HFF-Myc (cell line): ENCODE data around the gene STK35.

ENCODE experiments used
- DNase-seq: peaks from one replicate; pipeline ENCODE4 v3.0.0-alpha.2; 2011; ENCODE audit warnings: low read depth; ENCODE audit errors: extremely low read depth
- H3K4me3 ChIP-seq: replicated peaks from 2 replicates; pipeline ENCODE4 v1.5.1; 2011; ENCODE audit warnings: low read depth, mild to moderate bottlenecking, control low read depth, low read length
- CTCF ChIP-seq: IDR thresholded peaks from 2 replicates; pipeline ENCODE4 v1.5.1; 2012; ENCODE audit warnings: mild to moderate bottlenecking, low read depth, low read length, control low read depth; ENCODE audit errors: missing control alignments

The STK35 gene

GRCh38 chr20:2163312-2163711 lies 61.7 kb downstream of the STK35 start:
- no peak for TF ChIP-seq CTCF
- no peak for DNase-seq
- no peak overlapping the region for H3K4me3 ChIP-seq

GRCh38 chr20:2163757-2164156 lies 62.1 kb downstream of the STK35 start:
- H3K4me3 ChIP-seq = no peak overlapping the region

GRCh38 chr20:2164421-2164820 lies 62.8 kb downstream of the STK35 start:
- TF ChIP-seq CTCF = no peak
- no peak for DNase-seq
- no peak overlapping the region for H3K4me3 ChIP-seq

More at GRCh38 chr20:2163757-2164156, 62.1 kb downstream of the STK35 start:
- TF ChIP-seq CTCF = no peak
- no peak for DNase-seq

- TF ChIP-seq CTCF = no peak
- no peak overlapping the region for H3K4me3 ChIP-seq
- DNase-seq = no peak
These were observed 63.3 kb downstream of the STK35 start for GRCh38 chr20:2164966-2165365.

GRCh38 chr20:2165871-2166270 lies 64.2 kb downstream of the STK35 start:
- DNase-seq = no peak
- no peak for TF ChIP-seq CTCF
- no peak overlapping the region for H3K4me3 ChIP-seq

- no peak for TF ChIP-seq CTCF
- no peak for DNase-seq
- H3K4me3 ChIP-seq = no peak overlapping the region
These were observed 65.5 kb downstream of the STK35 start for GRCh38 chr20:2167112-2167511.

GRCh38 chr20:2168946-2169345 lies 67.3 kb downstream of the STK35 start:
- no peak overlapping the region for H3K4me3 ChIP-seq

More at GRCh38 chr20:2168946-2169345, 67.3 kb downstream of the STK35 start:
- no peak for TF ChIP-seq CTCF
- DNase-seq = no peak
